NCI-H345 (cell line): ENCODE results near the gene ZNF33B.
"Not testable (repeated sequence)": the region's sequence is repeated elsewhere in the genome, so short reads cannot be mapped to it uniquely, and the experiment has no call there.

ENCODE experiments used
- DNase-seq: peaks from one replicate; lab custom pipeline; 2025; lab: John Stamatoyannopoulos, UW

ZNF33B gene

GRCh38 chr10:42638055-42638820 lies at the start of gene ZNF33B:
Gene ZNF33B (minus strand): TSS chr10:42638570. CDS start chr10:42636928, 1,642 bp downstream.
- peak; percentile 92 for DNase-seq

GRCh38 chr10:42684517-42684916 lies 46.1 kb upstream of the ZNF33B start:
- no peak for DNase-seq

- no peak for DNase-seq
Observed at GRCh38 chr10:42680267-42680666, 41.9 kb upstream of the ZNF33B start.

- DNase-seq: not testable (repeated sequence)
Observed at GRCh38 chr10:42665181-42665979, 27.0 kb upstream of the ZNF33B start.

GRCh38 chr10:42654419-42654818 lies 16.0 kb upstream of the ZNF33B start:
- DNase-seq: no peak

GRCh38 chr10:42652858-42653257 lies 14.5 kb upstream of the ZNF33B start:
- no peak for DNase-seq

- DNase-seq: no peak
Observed at GRCh38 chr10:42650374-42650773, 12.0 kb upstream of the ZNF33B start.

- no peak for DNase-seq
Observed at GRCh38 chr10:42648512-42648911, 10.1 kb upstream of the ZNF33B start.

GRCh38 chr10:42646687-42647640 lies 8.6 kb upstream of the ZNF33B start:
- no peak for DNase-seq

GRCh38 chr10:42646214-42646613 lies 7.8 kb upstream of the ZNF33B start:
- DNase-seq: no peak

GRCh38 chr10:42645516-42645915 lies 7.1 kb upstream of the ZNF33B start:
- no peak for DNase-seq

- DNase-seq: no peak
Observed at GRCh38 chr10:42645103-42645502, 6.7 kb upstream of the ZNF33B start.

GRCh38 chr10:42640610-42641229 lies 2.4 kb upstream of the ZNF33B start:
- no peak for DNase-seq

- no peak for DNase-seq
Observed at GRCh38 chr10:42638821-42639270, 476 bp upstream of the ZNF33B start.

GRCh38 chr10:42637648-42638054 lies 719 bp downstream of the ZNF33B start:
- DNase-seq: no peak

- DNase-seq: no peak
Observed at GRCh38 chr10:42637142-42637541, 1.2 kb downstream of the ZNF33B start.

- no peak for DNase-seq
Observed at GRCh38 chr10:42635098-42635497, 3.3 kb downstream of the ZNF33B start.

GRCh38 chr10:42632564-42632963 lies 5.8 kb downstream of the ZNF33B start:
- no peak for DNase-seq

- DNase-seq: no peak
Observed at GRCh38 chr10:42630537-42631134, 7.7 kb downstream of the ZNF33B start.

- DNase-seq: no peak
Observed at GRCh38 chr10:42623929-42624328, 14.4 kb downstream of the ZNF33B start.

GRCh38 chr10:42618424-42618823 lies 19.9 kb downstream of the ZNF33B start:
- no peak for DNase-seq
